Tibial nerve (tissue), 3 donors: ENCODE data around the gene JMJD1C.

Experiments used
- POLR2A ChIP-seq, 2 donors: fragments of 450-650 bp; IDR thresholded peaks; one replicate each; pipeline ENCODE4 v1.6.1; 2017; ENCODE audit warnings: antibody characterized with exemption in 2 of 2, mild to moderate bottlenecking in 2 of 2, moderate library complexity in 2 of 2
- TF ChIP-seq, protein P1 (sequence below), 5 experiments: fragments of 200-600 bp in 3 of 5; fragments of 450-650 bp in 2 of 5; sonication (generic) in 3 of 5; IDR thresholded peaks; one replicate each; pipeline ENCODE4 v1.5.1; 2016 to 2019; ENCODE audit warnings: antibody characterized with exemption in 5 of 5, mild to moderate bottlenecking in 3 of 5, moderate library complexity in 2 of 5

DNA sequence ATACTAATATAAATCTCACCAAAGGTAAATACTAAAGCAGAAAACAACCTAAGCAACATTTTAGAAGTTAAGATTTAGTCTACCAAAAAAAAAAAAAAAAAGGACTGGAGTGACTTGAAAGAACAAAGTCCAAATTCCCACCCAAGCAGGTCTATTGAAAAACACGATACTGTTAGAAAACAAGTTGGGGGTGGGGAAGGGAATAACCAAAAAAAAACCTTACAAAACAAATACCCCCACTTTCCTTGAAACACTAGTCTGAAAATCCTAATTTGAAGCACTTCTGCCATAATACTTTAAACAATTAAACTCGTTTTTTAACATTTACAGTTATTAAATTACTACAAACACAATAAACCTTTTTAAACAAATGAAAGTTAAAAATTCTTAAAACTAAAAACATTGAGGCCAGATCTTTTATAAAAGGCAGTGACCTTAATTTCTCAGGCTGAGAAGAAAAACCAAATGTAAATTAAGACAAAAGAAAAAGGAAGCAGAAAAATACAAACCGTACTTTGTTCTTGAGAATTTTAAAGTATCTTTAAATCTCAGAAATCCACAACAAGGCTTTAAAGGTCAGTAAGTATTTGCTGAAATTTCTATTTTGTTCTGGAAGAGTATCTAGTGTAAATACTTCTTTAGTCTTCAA, 197.5 kb downstream of the JMJD1C start:
- TF ChIP-seq, protein P1, sequence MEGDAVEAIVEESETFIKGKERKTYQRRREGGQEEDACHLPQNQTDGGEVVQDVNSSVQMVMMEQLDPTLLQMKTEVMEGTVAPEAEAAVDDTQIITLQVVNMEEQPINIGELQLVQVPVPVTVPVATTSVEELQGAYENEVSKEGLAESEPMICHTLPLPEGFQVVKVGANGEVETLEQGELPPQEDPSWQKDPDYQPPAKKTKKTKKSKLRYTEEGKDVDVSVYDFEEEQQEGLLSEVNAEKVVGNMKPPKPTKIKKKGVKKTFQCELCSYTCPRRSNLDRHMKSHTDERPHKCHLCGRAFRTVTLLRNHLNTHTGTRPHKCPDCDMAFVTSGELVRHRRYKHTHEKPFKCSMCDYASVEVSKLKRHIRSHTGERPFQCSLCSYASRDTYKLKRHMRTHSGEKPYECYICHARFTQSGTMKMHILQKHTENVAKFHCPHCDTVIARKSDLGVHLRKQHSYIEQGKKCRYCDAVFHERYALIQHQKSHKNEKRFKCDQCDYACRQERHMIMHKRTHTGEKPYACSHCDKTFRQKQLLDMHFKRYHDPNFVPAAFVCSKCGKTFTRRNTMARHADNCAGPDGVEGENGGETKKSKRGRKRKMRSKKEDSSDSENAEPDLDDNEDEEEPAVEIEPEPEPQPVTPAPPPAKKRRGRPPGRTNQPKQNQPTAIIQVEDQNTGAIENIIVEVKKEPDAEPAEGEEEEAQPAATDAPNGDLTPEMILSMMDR (IDR thresholded peaks at IDR 0.05): no peak
- no peak for TF ChIP-seq POLR2A (IDR thresholded peaks at IDR 0.05)
